Non-pigmented ciliary epithelial cell (primary cell): Measurements from ENCODE around the gene ARAP1.

Source experiments
- DNase-seq: peaks from one replicate; pipeline ENCODE4 v3.0.0-alpha.2; 2010; ENCODE audit warnings: low read depth

The ARAP1 gene

GRCh38 chr11:72682238-72682857, 69.9 kb downstream of the ARAP1 start:
- DNase-seq: no peak

- DNase-seq: no peak
These were observed 70.7 kb downstream of the ARAP1 start for GRCh38 chr11:72681226-72682153.

GRCh38 chr11:72680624-72681158, 71.5 kb downstream of the ARAP1 start:
- DNase-seq: no peak

GRCh38 chr11:72679869-72680268, 72.3 kb downstream of the ARAP1 start:
- no peak for DNase-seq

- DNase-seq: no peak
These were observed 73.7 kb downstream of the ARAP1 start for GRCh38 chr11:72678524-72678923.

GRCh38 chr11:72676861-72677341, 75.3 kb downstream of the ARAP1 start:
- DNase-seq: no peak

- DNase-seq: no peak
These were observed 77.0 kb downstream of the ARAP1 start for GRCh38 chr11:72675221-72675620.

- no peak for DNase-seq
These were observed 78.0 kb downstream of the ARAP1 start, which contains the start of gene PDE2A for GRCh38 chr11:72673943-72674828. TSS of gene PDE2A (minus strand) at chr11:72674422. CDS start at chr11:72674207, 215 bp downstream.

- DNase-seq: no peak
These were observed 78.8 kb downstream of the ARAP1 start for GRCh38 chr11:72673284-72673942.

- DNase-seq: no peak
These were observed 79.5 kb downstream of the ARAP1 start for GRCh38 chr11:72672597-72673238.

- DNase-seq: no peak
These were observed 80.8 kb downstream of the ARAP1 start for GRCh38 chr11:72671152-72672099.

- DNase-seq: no peak
These were observed 82.2 kb downstream of the ARAP1 start for GRCh38 chr11:72670041-72670440.

- no peak for DNase-seq
These were observed 82.7 kb downstream of the ARAP1 start for GRCh38 chr11:72669527-72669926.

- no peak for DNase-seq
These were observed 83.4 kb downstream of the ARAP1 start for GRCh38 chr11:72668629-72669347.

GRCh38 chr11:72665911-72666472, 86.2 kb downstream of the ARAP1 start:
- DNase-seq: no peak

GRCh38 chr11:72662036-72662435, 90.2 kb downstream of the ARAP1 start:
- DNase-seq: no peak

- DNase-seq: no peak
These were observed 90.7 kb downstream of the ARAP1 start for GRCh38 chr11:72661486-72661885.

- no peak for DNase-seq
These were observed 93.1 kb downstream of the ARAP1 start for GRCh38 chr11:72658989-72659640.
